H1 (cell line): ENCODE results near the gene NPTX1. TPM values are rescaled to one million over a fixed set of nuclear protein-coding genes. Genes with fewer than 3 reads are reported as not detected.

Experiments
- CTCF ChIA-PET: fragments of 300-600 bp; sonication (Branson Sonifier 250); formaldehyde crosslinking; loops from one replicate; lab custom pipeline; 2021; ENCODE audit not compliant: partially characterized antibody; lab: Charles Lee
- POLR2A ChIA-PET: fragments of 300-600 bp; sonication (Branson Sonifier 250); formaldehyde crosslinking; loops from one replicate; lab custom pipeline; 2021; ENCODE audit warnings: inconsistent platforms; ENCODE audit not compliant: partially characterized antibody; lab: Charles Lee
- DNase-seq, 2 experiments: peaks; one replicate each; pipeline versions ENCODE4 v3.0.0 to v3.0.0-alpha.2; 2010 to 2022; ENCODE audit warnings: low spot score in 2 of 2, low read depth in 1 of 2, mixed read lengths in 1 of 2
- FAIRE-seq: peaks from 2 replicates; lab custom pipeline; 2011; peaks lifted over from hg19 to GRCh38; lab: Jason Lieb, UNC
- H2AFZ ChIP-seq: 2 replicates; pipeline ENCODE4 v1.8.1; 2012; ENCODE audit warnings: low read length, inconsistent platforms
- H2AK5ac ChIP-seq: 2 replicates; pipeline ENCODE4 v1.6.1; 2013; ENCODE audit warnings: low read depth, low read length
- H2BK120ac ChIP-seq: replicated peaks from 2 replicates; pipeline ENCODE3; 2013; ENCODE audit warnings: low read depth, low read length, inconsistent platforms
- H2BK12ac ChIP-seq: 2 replicates; pipeline ENCODE4 v1.6.1; 2013; ENCODE audit warnings: low read depth, low read length
- H2BK15ac ChIP-seq: 2 replicates; pipeline ENCODE4 v1.6.1; 2013; ENCODE audit warnings: low read length
- H2BK20ac ChIP-seq: 2 replicates; pipeline ENCODE4 v1.6.1; 2013; ENCODE audit warnings: low read length
- H2BK5ac ChIP-seq: 2 replicates; pipeline ENCODE4 v1.6.1; 2013; ENCODE audit warnings: low read depth, low read length
- H3K14ac ChIP-seq: 2 replicates; pipeline ENCODE4 v1.6.1; 2013; ENCODE audit warnings: inconsistent platforms; ENCODE audit not compliant: insufficient read length
- H3K18ac ChIP-seq: 2 replicates; pipeline ENCODE4 v1.6.1; 2013; ENCODE audit warnings: low read length; ENCODE audit errors: extremely low read depth
- H3K23ac ChIP-seq: 2 replicates; pipeline ENCODE4 v1.6.1; 2013; ENCODE audit warnings: inconsistent platforms; ENCODE audit not compliant: insufficient read length
- H3K23me2 ChIP-seq: 2 replicates; pipeline ENCODE4 v1.6.1; 2013; ENCODE audit warnings: low read depth, low read length
- H3K27ac ChIP-seq: 2 replicates; pipeline ENCODE4 v1.6.1; 2011; ENCODE audit warnings: low read depth, low read length, inconsistent platforms
- H3K27me3 ChIP-seq, 4 experiments: replicated peaks in 1 of 4; 1 replicate in 1 of 4; 2 replicates in 3 of 4; pipeline versions ENCODE4 v1.6.1 to v1.8.1; 2011 to 2013; ENCODE audit warnings: low read length in 3 of 4, mild to moderate bottlenecking in 3 of 4, inconsistent platforms in 2 of 4, mixed read lengths in 2 of 4, moderate library complexity in 1 of 4; ENCODE audit not compliant: control insufficient read depth in 3 of 4, insufficient read depth in 3 of 4; ENCODE audit errors: extremely low read depth in 1 of 4
- H3K36me3 ChIP-seq, 4 experiments: 2 replicates each; pipeline versions ENCODE4 v1.6.1 to v1.8.1; 2011 to 2013; ENCODE audit warnings: mild to moderate bottlenecking in 4 of 4, low read length in 3 of 4, moderate library complexity in 2 of 4, control low read depth in 1 of 4, inconsistent platforms in 1 of 4; ENCODE audit not compliant: insufficient read depth in 4 of 4, control insufficient read depth in 2 of 4
- H3K4ac ChIP-seq: replicated peaks from 2 replicates; pipeline ENCODE3; 2013; ENCODE audit warnings: low read length, low read depth, mixed read lengths, inconsistent platforms; ENCODE audit not compliant: insufficient read length
- H3K4me1 ChIP-seq, 4 experiments: replicated peaks in 1 of 4; 1 replicate in 1 of 4; 2 replicates in 3 of 4; pipeline versions ENCODE4 v1.6.1 to v1.8.1; 2011 to 2013; ENCODE audit warnings: low read length in 3 of 4, inconsistent platforms in 2 of 4, mixed read lengths in 1 of 4; ENCODE audit not compliant: insufficient read depth in 4 of 4, control insufficient read depth in 3 of 4
- H3K4me2 ChIP-seq, 2 experiments: 2 replicates each; pipeline versions ENCODE4 v1.6.1 to v1.8.1; 2011 to 2013; ENCODE audit warnings: low read depth in 2 of 2, low read length in 2 of 2, control low read depth in 1 of 2, inconsistent platforms in 1 of 2, mild to moderate bottlenecking in 1 of 2; ENCODE audit not compliant: insufficient read depth in 1 of 2
- H3K4me3 ChIP-seq, 4 experiments: fragments of 200-600, 300-600 bp in 1 of 4; sonication (generic), shearing (Covaris generic), sonication (Bioruptor Twin) in 1 of 4; 2 replicates each; pipeline versions ENCODE4 v1.5.1 to v1.8.1; 2011 to 2016; ENCODE audit warnings: low read length in 4 of 4, low read depth in 3 of 4, control low read depth in 2 of 4, inconsistent platforms in 2 of 4, mild to moderate bottlenecking in 2 of 4, mixed read lengths in 1 of 4, moderate library complexity in 1 of 4; ENCODE audit not compliant: insufficient read depth in 2 of 4; ENCODE audit errors: extremely low read depth in 1 of 4
- H3K56ac ChIP-seq: replicated peaks from 2 replicates; pipeline ENCODE3; 2013; ENCODE audit warnings: low read depth, mild to moderate bottlenecking, mixed read lengths, low read length, inconsistent platforms; ENCODE audit not compliant: insufficient read length
- H3K79me1 ChIP-seq: 2 replicates; pipeline ENCODE4 v1.6.1; 2013; ENCODE audit warnings: low read depth, low read length, control low read depth
- H3K79me2 ChIP-seq, 2 experiments: 2 replicates each; pipeline versions ENCODE4 v1.6.1 to v1.8.1; 2012 to 2013; ENCODE audit warnings: low read length in 2 of 2, mild to moderate bottlenecking in 2 of 2, inconsistent platforms in 1 of 2; ENCODE audit not compliant: insufficient read depth in 2 of 2, control insufficient read depth in 1 of 2
- H3K9ac ChIP-seq, 4 experiments: replicated peaks in 1 of 4; 1 replicate in 1 of 4; 2 replicates in 3 of 4; pipeline versions ENCODE4 v1.6.1 to v1.8.1; 2011 to 2013; ENCODE audit warnings: low read depth in 3 of 4, low read length in 3 of 4, control low read depth in 2 of 4, mild to moderate bottlenecking in 2 of 4, moderate library complexity in 2 of 4, inconsistent platforms in 1 of 4; ENCODE audit errors: extremely low read depth in 1 of 4
- H3K9me3 ChIP-seq, 2 experiments: 2 replicates each; pipeline versions ENCODE4 v1.6.1 to v1.8.1; 2012 to 2013; ENCODE audit warnings: mild to moderate bottlenecking in 2 of 2, moderate library complexity in 2 of 2, control low read depth in 1 of 2, inconsistent platforms in 1 of 2, low read depth in 1 of 2, low read length in 1 of 2, mixed read lengths in 1 of 2; ENCODE audit not compliant: insufficient read depth in 2 of 2
- H4K20me1 ChIP-seq, 2 experiments: replicated peaks in 1 of 2; 2 replicates each; pipeline versions ENCODE3 to v1.8.1; 2011 to 2013; ENCODE audit warnings: inconsistent platforms in 2 of 2, low read length in 2 of 2, mild to moderate bottlenecking in 1 of 2; ENCODE audit not compliant: insufficient read depth in 2 of 2, control insufficient read depth in 1 of 2
- H4K5ac ChIP-seq: 2 replicates; pipeline ENCODE4 v1.6.1; 2013; ENCODE audit warnings: low read length, low read depth, mixed read lengths, inconsistent platforms; ENCODE audit not compliant: insufficient read length
- H4K8ac ChIP-seq: 2 replicates; pipeline ENCODE4 v1.8.0; 2013; ENCODE audit warnings: mild to moderate bottlenecking, moderate library complexity, low read length, inconsistent platforms; ENCODE audit not compliant: insufficient read depth; ENCODE audit errors: extremely low read depth
- H4K91ac ChIP-seq: replicated peaks from 2 replicates; pipeline ENCODE3; 2013; ENCODE audit warnings: low read length, mixed read lengths, inconsistent platforms; ENCODE audit not compliant: insufficient read length
- ATF2 ChIP-seq: IDR thresholded peaks from 2 replicates; pipeline ENCODE4 v1.6.1; 2012; ENCODE audit warnings: low read length, inconsistent platforms
- BCL11A ChIP-seq, 2 experiments: IDR thresholded peaks; one replicate each; pipeline ENCODE4 v1.6.1; 2011; ENCODE audit warnings: low read depth in 2 of 2, low read length in 2 of 2, mild to moderate bottlenecking in 2 of 2
- EZH2 ChIP-seq: fragments of 200-600 bp; sonication (generic); IDR thresholded peaks from 2 replicates; pipeline ENCODE4 v1.7.1; 2012; ENCODE audit warnings: low read depth, mild to moderate bottlenecking, moderate library complexity, low read length, inconsistent platforms; ENCODE audit not compliant: severe bottlenecking
- FOSL1 ChIP-seq: IDR thresholded peaks from 2 replicates; pipeline ENCODE4 v1.6.1; 2011; ENCODE audit warnings: mild to moderate bottlenecking, low read depth, low read length, moderate library complexity; ENCODE audit not compliant: insufficient read depth
- HDAC6 ChIP-seq: IDR thresholded peaks from one replicate; pipeline ENCODE4 v1.7.1; 2012; ENCODE audit warnings: low read depth, mild to moderate bottlenecking, inconsistent platforms, low read length, moderate library complexity
- KDM1A ChIP-seq: fragments of 200-600, 300-600 bp; sonication (generic); IDR thresholded peaks from 2 replicates; pipeline ENCODE4 v1.7.1; 2016; ENCODE audit warnings: mild to moderate bottlenecking, low read length, borderline replicate concordance
- RXRA ChIP-seq: IDR thresholded peaks from 2 replicates; pipeline ENCODE4 v1.6.1; 2011; ENCODE audit warnings: low read depth, mild to moderate bottlenecking, low read length, moderate library complexity; ENCODE audit not compliant: insufficient read depth
- SP2 ChIP-seq: IDR thresholded peaks from 2 replicates; pipeline ENCODE4 v1.6.1; 2012; ENCODE audit warnings: mild to moderate bottlenecking, low read length, inconsistent platforms
- TBP ChIP-seq: IDR thresholded peaks from 2 replicates; pipeline ENCODE4 v1.6.1; 2011; ENCODE audit warnings: low read depth, low read length, improper control_type of control experiment
- USF2 ChIP-seq: IDR thresholded peaks from 2 replicates; pipeline ENCODE4 v1.6.1; 2011; ENCODE audit warnings: low read length, improper control_type of control experiment
- WGBS, 2 experiments: shearing (Covaris generic) in 1 of 2; methylation state at CpG; one replicate each; pipeline versions ENCODE4 v1.1.6 to v1.1.7; 2013 to 2015; ENCODE audit warnings: low lambda C conversion rate in 2 of 2, mixed read lengths in 2 of 2, inconsistent platforms in 1 of 2, low coverage in 1 of 2, missing lambda C conversion rate in 1 of 2; ENCODE audit not compliant: insufficient replicate concordance in 2 of 2, insufficient coverage in 1 of 2, insufficient read length in 1 of 2; ENCODE audit errors: extremely low coverage in 1 of 2, missing lambda C conversion rate in 1 of 2; 5-methylcytosine and 5-hydroxymethylcytosine counted together
- polyA plus RNA-seq, 7 experiments: library from polyadenylated mRNA; depleted of rRNA in 3 of 7; stranded (reverse) in 5 of 7; unstranded in 2 of 7; fragments of >200 nt in 5 of 7; fragments of 200-250 nt in 2 of 7; gene quantifications; 1 replicate in 5 of 7; 2 replicates in 1 of 7; 4 replicates in 1 of 7; pipeline versions ENCODE4 v1.2.1 to v1.2.3, GENCODE V29; 2011 to 2013; ENCODE audit warnings: missing spikeins in 2 of 7, mixed read lengths in 2 of 7
- total RNA-seq: library from RNA; stranded (reverse); fragmentation: NEBNext Ultra II Directional; extraction: Animal tissue kit (Norgen Biotek cat#: 25700); gene quantifications from 2 replicates; pipeline ENCODE4 v1.2.1, GENCODE V29; 2021

The NPTX1 gene
- total and polyA plus RNA-seq, 2 of the 8 experiments (the other 6 are each of a cell fraction or from before 2014, with no cell fraction given), result 12.0 to 17.9 TPM

GRCh38 chr17:80449194-80449929, 27.0 kb downstream of the NPTX1 start:
- no peak overlapping the region for H3K4me2 ChIP-seq
- no peak overlapping the region for H3K14ac ChIP-seq
- H3K27ac ChIP-seq, result no peak overlapping the region
- no peaks in the 10 kb centered on the region for H3K9me3 ChIP-seq
- no peak overlapping the region for H3K9ac ChIP-seq
- no peaks in the 10 kb centered on the region for H4K20me1 ChIP-seq
- FAIRE-seq (no peak), DNase-seq (no peak)
- H2AFZ ChIP-seq, result no peak overlapping the region
- H4K91ac ChIP-seq, result no peak overlapping the region
- CTCF ChIA-PET, result no interaction called here
- peaks cover 0 to 12% (median 2%) of the 10 kb centered on the region in 4 experiments; a peak in 4 of 7 replicates for H3K4me1 ChIP-seq
- H3K23ac ChIP-seq, result no peak overlapping the region
- no peak overlapping the region for H3K4me3 ChIP-seq
- peaks cover 0 to 2% (median 0%) of the 10 kb centered on the region in 4 experiments; a peak in 2 of 7 replicates for H3K27me3 ChIP-seq
- H2BK15ac ChIP-seq, result no peak overlapping the region
- no peaks in the 10 kb centered on the region for H3K79me1 ChIP-seq
- no peaks in the 10 kb centered on the region for H3K36me3 ChIP-seq
- H2BK5ac ChIP-seq, result no peak overlapping the region
- H3K18ac ChIP-seq, result no peak overlapping the region
- POLR2A ChIA-PET, result no interaction called here
- H2BK12ac ChIP-seq, result no peak overlapping the region
- no peak overlapping the region for H2BK120ac ChIP-seq
- no peaks in the 10 kb centered on the region for H3K79me2 ChIP-seq
- H2BK20ac ChIP-seq, result no peak overlapping the region
- peaks cover 4% of the 10 kb centered on the region for H3K23me2 ChIP-seq
- WGBS, 2 experiments, result 85% methylated on average over 20 of the region's 27 CpGs; no CpG with 5 or more reads in 1 of the 2 experiments
- H2AK5ac ChIP-seq, result no peak overlapping the region
- no peak overlapping the region for H3K4ac ChIP-seq
- H4K8ac ChIP-seq, result no peak overlapping the region
- no peak overlapping the region for H3K56ac ChIP-seq
- H4K5ac ChIP-seq, result no peak overlapping the region
- TF ChIP-seq KDM1A (no peak), ATF2 (no peak), RXRA (no peak), HDAC6 (no peak), SP2 (no peak), BCL11A (IDR thresholded peaks at IDR 0.05; ENCODE audit: low read depth in 2 of 2, low read length in 2 of 2) (no peak), USF2 (no peak), EZH2 (no peak), FOSL1 (no peak), TBP (no peak)
